Erythroblast (primary cell): ENCODE results near the gene CCDC82.

Experiments
- GATA1 ChIP-seq: IDR thresholded peaks from 2 replicates; pipeline ENCODE4 v1.6.1; 2011; ENCODE audit warnings: low read depth, mild to moderate bottlenecking, control low read depth, low read length, moderate library complexity
- POLR2A ChIP-seq: IDR thresholded peaks from 2 replicates; pipeline ENCODE4 v1.6.1; 2011; ENCODE audit warnings: mild to moderate bottlenecking, low read length

DNA sequence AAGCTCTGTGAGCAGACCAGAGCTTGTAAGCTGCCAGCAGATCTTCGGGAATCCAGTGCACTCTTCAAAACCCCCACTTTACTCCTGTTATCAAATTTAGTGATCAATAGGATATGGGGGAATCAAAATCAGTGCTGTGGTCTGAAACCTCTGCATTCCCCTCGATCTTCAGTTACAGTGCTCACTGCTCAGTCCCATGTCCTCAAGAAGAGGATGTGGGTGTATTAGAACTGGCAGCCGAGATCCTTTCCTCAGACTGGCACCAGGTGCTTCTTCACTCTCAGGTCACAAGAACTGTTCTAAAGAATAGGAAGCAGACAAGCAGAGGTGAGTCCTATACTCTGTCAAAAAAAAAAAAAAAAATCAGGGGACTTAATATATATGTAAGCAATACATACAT lies 31.4 kb downstream of the CCDC82 start:
- TF ChIP-seq POLR2A (no peak), GATA1 (no peak)
